ENCODE results near the gene SNX6. TPM values are rescaled to one million over a fixed set of nuclear protein-coding genes. Genes with fewer than 3 reads are reported as not detected.

The SNX6 gene
- total RNA-seq, 1 experiment from 2014 or later = 69.3 TPM

DNA sequence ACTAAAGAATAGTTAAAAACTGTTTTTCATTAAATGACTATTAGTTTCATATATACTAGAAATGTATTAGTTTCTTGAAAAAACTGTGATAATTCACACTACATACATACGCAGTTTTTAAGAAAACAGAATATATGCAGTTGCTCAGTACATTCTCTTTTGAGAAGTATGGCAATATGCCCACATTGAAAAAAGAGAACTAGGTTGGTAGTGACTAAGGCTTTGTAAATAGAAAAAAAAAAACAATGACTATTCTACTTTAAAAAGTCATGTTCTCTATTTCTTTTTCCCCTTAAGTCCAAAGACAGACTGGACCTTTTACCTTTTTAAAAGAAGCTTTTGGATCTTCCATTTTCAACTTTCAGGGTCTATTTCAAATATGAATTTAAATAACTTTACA lies 25.0 kb downstream of the SNX6 start:
- H3K56ac ChIP-seq (ENCODE audit: insufficient read length, low read depth, low read length) = no peak overlapping the region
- Mint-ChIP-seq H3K36me3 (ENCODE audit: insufficient read depth in 1 of 3, low read depth in 3 of 3) (peaks cover 38 to 77% (median 71%) of the 10 kb centered on the region in 3 experiments; a peak in 6 of 7 replicates), H3K9me3 (no peaks in the 10 kb centered on the region), H3K27ac (no peak overlapping the region), H3K4me1 (no peaks in the 10 kb centered on the region), H3K4me3 (no peak overlapping the region), H3K27me3 (ENCODE audit: low read depth) (no peaks in the 10 kb centered on the region)
- H3K27me3 ChIP-seq (ENCODE audit: insufficient read depth, low read length) = no peaks in the 10 kb centered on the region
- no peak overlapping the region for H2BK5ac ChIP-seq (ENCODE audit: insufficient read length, low read length)
- TF ChIP-seq, protein P1, sequence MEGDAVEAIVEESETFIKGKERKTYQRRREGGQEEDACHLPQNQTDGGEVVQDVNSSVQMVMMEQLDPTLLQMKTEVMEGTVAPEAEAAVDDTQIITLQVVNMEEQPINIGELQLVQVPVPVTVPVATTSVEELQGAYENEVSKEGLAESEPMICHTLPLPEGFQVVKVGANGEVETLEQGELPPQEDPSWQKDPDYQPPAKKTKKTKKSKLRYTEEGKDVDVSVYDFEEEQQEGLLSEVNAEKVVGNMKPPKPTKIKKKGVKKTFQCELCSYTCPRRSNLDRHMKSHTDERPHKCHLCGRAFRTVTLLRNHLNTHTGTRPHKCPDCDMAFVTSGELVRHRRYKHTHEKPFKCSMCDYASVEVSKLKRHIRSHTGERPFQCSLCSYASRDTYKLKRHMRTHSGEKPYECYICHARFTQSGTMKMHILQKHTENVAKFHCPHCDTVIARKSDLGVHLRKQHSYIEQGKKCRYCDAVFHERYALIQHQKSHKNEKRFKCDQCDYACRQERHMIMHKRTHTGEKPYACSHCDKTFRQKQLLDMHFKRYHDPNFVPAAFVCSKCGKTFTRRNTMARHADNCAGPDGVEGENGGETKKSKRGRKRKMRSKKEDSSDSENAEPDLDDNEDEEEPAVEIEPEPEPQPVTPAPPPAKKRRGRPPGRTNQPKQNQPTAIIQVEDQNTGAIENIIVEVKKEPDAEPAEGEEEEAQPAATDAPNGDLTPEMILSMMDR (conservative IDR thresholded peaks at IDR 0.05) = no peak
- H3K18ac ChIP-seq (ENCODE audit: insufficient read length, low read depth, low read length) = no peak overlapping the region
- no peaks in the 10 kb centered on the region for H3K79me2 ChIP-seq (ENCODE audit: insufficient read depth, low read length)
- H2BK15ac ChIP-seq (ENCODE audit: low read depth, low read length) = no peak overlapping the region
- H3K4ac ChIP-seq (ENCODE audit: low read depth, low read length) = no peak overlapping the region
- no peak overlapping the region for H2BK12ac ChIP-seq (ENCODE audit: insufficient read length, low read depth, low read length)
- no peak for DNase-seq
- H3K23me2 ChIP-seq (ENCODE audit: insufficient read length, low read depth, low read length, poor library complexity, severe bottlenecking) = no peaks in the 10 kb centered on the region
- H3K4me2 ChIP-seq (ENCODE audit: insufficient read depth, insufficient read length, low read length) = no peak overlapping the region
- H3K27ac ChIP-seq (ENCODE audit: insufficient read length, low read depth, low read length) = no peak overlapping the region
- no peak overlapping the region for H3T11ph ChIP-seq (ENCODE audit: low read length)
- no peak overlapping the region for H2BK120ac ChIP-seq (ENCODE audit: low read depth, low read length, poor library complexity, severe bottlenecking)
- no peak overlapping the region for H4K8ac ChIP-seq (replicated peaks; ENCODE audit: insufficient read length, low read depth, low read length)
- H2AK5ac ChIP-seq (ENCODE audit: insufficient read length, low read length) = no peak overlapping the region
- H4K5ac ChIP-seq (ENCODE audit: insufficient read length, low read depth, low read length) = no peak overlapping the region
- H4K91ac ChIP-seq (ENCODE audit: insufficient read length, low read depth, low read length) = no peak overlapping the region
- no peak overlapping the region for H3K23ac ChIP-seq (ENCODE audit: insufficient read length, low read depth, low read length)
- H3K4me1 ChIP-seq (ENCODE audit: insufficient read depth, low read length) = no peaks in the 10 kb centered on the region
- no peak overlapping the region for H2AFZ ChIP-seq (ENCODE audit: low read length)
- H2BK20ac ChIP-seq (ENCODE audit: low read depth, low read length, poor library complexity, severe bottlenecking) = no peak overlapping the region
- no peaks in the 10 kb centered on the region for H3K79me1 ChIP-seq (ENCODE audit: insufficient read depth, low read depth, low read length, poor library complexity, severe bottlenecking)
- no peak overlapping the region for H3K14ac ChIP-seq (ENCODE audit: insufficient read depth, low read length)
- H3K9me3 ChIP-seq (ENCODE audit: control insufficient read depth, low read depth, low read length) = no peaks in the 10 kb centered on the region
- no CpG with 5 or more reads among the region's 1 CpG for WGBS (ENCODE audit: extremely low coverage, insufficient read length, low lambda C conversion rate)
- no peak overlapping the region for H3K9ac ChIP-seq (ENCODE audit: extremely low read depth, insufficient read length, low read length)
- H4K20me1 ChIP-seq (ENCODE audit: control insufficient read depth, insufficient read depth, insufficient read length) = no peaks in the 10 kb centered on the region

Measured in H9 (cell line).